B cell (primary cell): Measurements from ENCODE around the gene VAV2. TPM values are rescaled to one million over a fixed set of nuclear protein-coding genes. Genes with fewer than 3 reads are reported as not detected.

Source experiments
- ATAC-seq: fragments of 200-7000 bp; cut with Tn5 transposase; one replicate; pipeline ENCODE4 v1.10.0; 2021; ENCODE audit warnings: low read depth, mild to moderate bottlenecking, moderate number of reproducible peaks, moderate library complexity
- CTCF ChIA-PET: fragments of 350-600 bp; sonication (Branson Sonifier 250); formaldehyde crosslinking; loops from one replicate; lab custom pipeline; 2021; ENCODE audit warnings: antibody characterized with exemption, inconsistent platforms; lab: Charles Lee
- POLR2A ChIA-PET: fragments of 350-600 bp; sonication (Branson Sonifier 250); formaldehyde crosslinking; loops from one replicate; lab custom pipeline; 2021; ENCODE audit warnings: antibody characterized with exemption; lab: Charles Lee
- DNase-seq: peaks from one replicate; pipeline ENCODE4 v3.0.0; 2013
- H2AFZ ChIP-seq: 2 replicates; pipeline ENCODE4 v1.6.1; 2012; ENCODE audit warnings: mild to moderate bottlenecking, low read depth, low read length; ENCODE audit not compliant: insufficient read depth, poor library complexity, severe bottlenecking
- H3K27ac ChIP-seq, 2 donors: 1 replicate in 1 of 2; 2 replicates in 1 of 2; pipeline ENCODE4 v1.5.1; 2012 to 2013; ENCODE audit warnings: low read length in 2 of 2, mild to moderate bottlenecking in 2 of 2, moderate library complexity in 1 of 2
- H3K27me3 ChIP-seq, 4 experiments: fragments of 200-600 bp in 1 of 4; sonication (generic) in 1 of 4; replicated peaks in 1 of 4; 1 replicate in 2 of 4; 2 replicates in 2 of 4; pipeline versions ENCODE4 v1.6.1 to v1.7.0; 2013 to 2016; ENCODE audit warnings: low read length in 3 of 4, mild to moderate bottlenecking in 2 of 4, mixed read lengths in 1 of 4, moderate library complexity in 1 of 4; ENCODE audit not compliant: insufficient read depth in 4 of 4, control insufficient read depth in 3 of 4; ENCODE audit errors: control extremely low read depth in 1 of 4
- H3K36me3 ChIP-seq, 2 experiments: replicated peaks in 1 of 2; 1 replicate in 1 of 2; 2 replicates in 1 of 2; pipeline versions ENCODE4 v1.6.1 to v1.7.1; 2013; ENCODE audit warnings: low read length in 1 of 2; ENCODE audit not compliant: insufficient read depth in 2 of 2, control insufficient read depth in 1 of 2; ENCODE audit errors: control extremely low read depth in 1 of 2, extremely low read depth in 1 of 2
- H3K4me1 ChIP-seq, 2 donors: fragments of 200-600 bp in 1 of 2; sonication (generic) in 1 of 2; 1 replicate in 1 of 2; 2 replicates in 1 of 2; pipeline versions ENCODE4 v1.5.1 to v1.6.1; 2013 to 2017; ENCODE audit warnings: low read length in 2 of 2; ENCODE audit not compliant: control insufficient read depth in 2 of 2, insufficient read depth in 2 of 2
- H3K4me2 ChIP-seq: replicated peaks from 2 replicates; pipeline ENCODE3; 2012; ENCODE audit warnings: mild to moderate bottlenecking, low read depth, low read length; ENCODE audit not compliant: poor library complexity, severe bottlenecking
- H3K4me3 ChIP-seq, 5 experiments: fragments of 200-600 bp in 1 of 5; sonication (generic) in 1 of 5; 1 replicate in 3 of 5; 2 replicates in 2 of 5; pipeline versions ENCODE4 v1.5.1 to v1.7.0; 2011 to 2016; ENCODE audit warnings: low read length in 4 of 5, mild to moderate bottlenecking in 4 of 5, low read depth in 2 of 5, control low read depth in 1 of 5, moderate library complexity in 1 of 5; ENCODE audit not compliant: insufficient read depth in 1 of 5; ENCODE audit errors: control extremely low read depth in 1 of 5, extremely low read depth in 1 of 5
- H3K79me2 ChIP-seq: fragments of 200-600 bp; sonication (generic); one replicate; pipeline ENCODE4 v1.6.0; 2016; ENCODE audit warnings: low read length; ENCODE audit not compliant: control insufficient read depth, insufficient read depth
- H3K9ac ChIP-seq: fragments of 200-600 bp; sonication (generic); 2 replicates; pipeline ENCODE4 v1.6.1; 2017; ENCODE audit warnings: mild to moderate bottlenecking, low read length, moderate library complexity
- H3K9me3 ChIP-seq, 3 donors: one replicate each; pipeline versions ENCODE4 v1.6.1 to v1.7.1; 2013; ENCODE audit warnings: low read length in 2 of 3; ENCODE audit not compliant: control insufficient read depth in 2 of 3, insufficient read depth in 1 of 3; ENCODE audit errors: control extremely low read depth in 1 of 3
- H4K20me1 ChIP-seq: 2 replicates; pipeline ENCODE4 v1.6.0; 2012; ENCODE audit warnings: mild to moderate bottlenecking, low read length; ENCODE audit not compliant: insufficient read depth, control insufficient read depth, poor library complexity, severe bottlenecking
- H3K27ac Mint-ChIP-seq: one replicate; pipeline ENCODE4 v1.8.0; 2021; ENCODE audit warnings: mixed read lengths
- H3K27me3 Mint-ChIP-seq: one replicate; pipeline ENCODE4 v1.8.0; 2021; ENCODE audit warnings: mixed read lengths
- H3K4me1 Mint-ChIP-seq: one replicate; pipeline ENCODE4 v1.8.0; 2021; ENCODE audit warnings: mixed read lengths
- H3K4me3 Mint-ChIP-seq: one replicate; pipeline ENCODE4 v1.8.0; 2021; ENCODE audit warnings: mixed read lengths
- H3K9me3 Mint-ChIP-seq: one replicate; pipeline ENCODE4 v1.8.0; 2022; ENCODE audit warnings: mixed read lengths; ENCODE audit not compliant: insufficient read depth
- CTCF ChIP-seq: fragments of 200-600 bp; IDR thresholded peaks from one replicate; pipeline ENCODE4 v1.8.0; 2022; ENCODE audit warnings: antibody characterized with exemption, mild to moderate bottlenecking
- EZH2 ChIP-seq: IDR thresholded peaks from 2 replicates; pipeline ENCODE4 v1.6.1; 2012; ENCODE audit warnings: borderline replicate concordance, low read depth, mild to moderate bottlenecking, moderate library complexity, low read length; ENCODE audit not compliant: insufficient read depth, poor library complexity, severe bottlenecking
- WGBS: methylation state at CpG from one replicate; pipeline ENCODE4 v1.1.5; 2013; ENCODE audit warnings: missing lambda C conversion rate; ENCODE audit not compliant: insufficient coverage; 5-methylcytosine and 5-hydroxymethylcytosine counted together
- intact Hi-C: fragments of 100-400 bp; cut with micrococcal nuclease; formaldehyde crosslinking; loops from one replicate; pipeline ENCODE4 v1.10.0; 2022
- polyA plus RNA-seq: library from polyadenylated mRNA; depleted of rRNA; stranded (reverse); fragments of >200 nt; gene quantifications from 2 replicates; pipeline ENCODE4 v1.2.3, GENCODE V29; 2012
- total RNA-seq, 2 donors: library from RNA; stranded (reverse); fragments of 120-200 nt in 1 of 2; gene quantifications; 1 replicate in 1 of 2; 2 replicates in 1 of 2; pipeline versions ENCODE4 v1.2.3 to v1.2.4, GENCODE V29; 2013 to 2022

VAV2 gene
- total and polyA plus RNA-seq, 2 donors (not counting 1 experiment from before 2014, with no cell fraction given) = 34.4 to 128 TPM

GRCh38 chr9:133727277-133727875 is 264.7 kb downstream of the VAV2 start:
- no peak for TF ChIP-seq CTCF
- no peak for TF ChIP-seq EZH2
- no peak overlapping the region for H3K4me3 ChIP-seq
- ChIA-PET CTCF (interaction anchor here (1.1 to 3.2 kb wide), 6 partner anchors 11 to 705 kb away, joined by 3 to 13 read pairs (median 8); partner anchors contain the start of gene SARDH), POLR2A (no interaction called here)
- Mint-ChIP-seq H3K27ac (no peak overlapping the region), H3K9me3 (no peaks in the 10 kb centered on the region), H3K4me3 (no peak overlapping the region), H3K4me1 (peaks cover 7% of the 10 kb centered on the region), H3K27me3 (peaks cover 28% of the 10 kb centered on the region)
- no peaks in the 10 kb centered on the region for H3K36me3 ChIP-seq
- H3K27ac ChIP-seq = no peak overlapping the region
- ATAC-seq = no peak
- H2AFZ ChIP-seq = no peak overlapping the region
- H3K27me3 ChIP-seq = peaks cover 0 to 27% (median 8%) of the 10 kb centered on the region in 4 experiments
- 56% methylated on average over 10 of the region's 10 CpGs for WGBS
- no peaks in the 10 kb centered on the region for H4K20me1 ChIP-seq
- H3K79me2 ChIP-seq = no peaks in the 10 kb centered on the region
- no peaks in the 10 kb centered on the region for H3K4me1 ChIP-seq
- DNase-seq = no peak
- intact Hi-C loops = loop anchor here (5.0 kb wide), 1 partner anchor 195 kb away; the partner anchor contains the start of gene ADAMTSL2
- H3K4me2 ChIP-seq = no peak overlapping the region
- H3K9me3 ChIP-seq = no peaks in the 10 kb centered on the region
- no peak overlapping the region for H3K9ac ChIP-seq
